OCI-LY1 (cell line): Measurements from ENCODE around the gene ASH1L.

Experiments used
- H2AFZ ChIP-seq: fragments of 200-600 bp; sonication (generic), shearing (Covaris generic); 2 replicates; pipeline ENCODE4 v1.6.0; 2014; ENCODE audit warnings: antibody characterized with exemption, mild to moderate bottlenecking, low read length
- H3F3A ChIP-seq: fragments of 200-600 bp; sonication (generic), shearing (Covaris generic); 2 replicates; pipeline ENCODE4 v1.6.0; 2014; ENCODE audit warnings: mild to moderate bottlenecking, antibody characterized with exemption, low read length, moderate library complexity; ENCODE audit not compliant: insufficient read depth
- H3K27ac ChIP-seq: fragments of 200-600 bp; sonication (generic); 2 replicates; pipeline ENCODE4 v1.5.1; 2014; ENCODE audit warnings: low read length, mixed run types, mild to moderate bottlenecking, low read depth; ENCODE audit not compliant: poor library complexity, severe bottlenecking
- H3K27me3 ChIP-seq: fragments of 200-600 bp; sonication (generic); 2 replicates; pipeline ENCODE4 v1.6.0; 2014; ENCODE audit warnings: antibody characterized with exemption, mild to moderate bottlenecking, low read length, moderate library complexity; ENCODE audit not compliant: insufficient read depth
- H3K36me3 ChIP-seq: fragments of 200-600 bp; sonication (generic); 2 replicates; pipeline ENCODE4 v1.6.1; 2014; ENCODE audit warnings: mild to moderate bottlenecking, antibody characterized with exemption, low read length, moderate library complexity, mixed read lengths; ENCODE audit not compliant: insufficient read depth
- H3K4me1 ChIP-seq: fragments of 200-600 bp; sonication (generic); 2 replicates; pipeline ENCODE4 v1.5.1; 2014; ENCODE audit warnings: mild to moderate bottlenecking, low read length, moderate library complexity; ENCODE audit not compliant: insufficient read depth, severe bottlenecking
- H3K4me2 ChIP-seq: fragments of 200-600 bp; sonication (generic), shearing (Covaris generic); 2 replicates; pipeline ENCODE4 v1.6.1; 2014; ENCODE audit warnings: low read length
- H3K4me3 ChIP-seq: fragments of 200-600 bp; sonication (generic); 2 replicates; pipeline ENCODE4 v1.5.1; 2014; ENCODE audit warnings: low read length, low read depth, mild to moderate bottlenecking, mixed read lengths; ENCODE audit not compliant: poor library complexity, severe bottlenecking
- H3K79me2 ChIP-seq: fragments of 200-600 bp; shearing (Covaris generic); 2 replicates; pipeline ENCODE4 v1.6.1; 2016; ENCODE audit warnings: mixed run types, low read length, mixed read lengths; ENCODE audit not compliant: insufficient read depth
- H3K9ac ChIP-seq: fragments of 200-600 bp; sonication (generic), shearing (Covaris generic); 2 replicates; pipeline ENCODE4 v1.6.1; 2014; ENCODE audit warnings: mild to moderate bottlenecking, low read length, mixed read lengths
- H3K9me2 ChIP-seq: fragments of 200-600 bp; sonication (generic), shearing (Covaris generic); 2 replicates; pipeline ENCODE4 v1.6.1; 2014; ENCODE audit warnings: low read depth, mild to moderate bottlenecking, low read length, mixed read lengths
- H3K9me3 ChIP-seq: fragments of 200-600 bp; shearing (Covaris generic); 2 replicates; pipeline ENCODE4 v1.6.1; 2014; ENCODE audit warnings: low read length, mixed read lengths
- H4K20me1 ChIP-seq: fragments of 200-600 bp; sonication (generic), shearing (Covaris generic); 2 replicates; pipeline ENCODE4 v1.6.0; 2016; ENCODE audit warnings: mild to moderate bottlenecking, low read length; ENCODE audit not compliant: insufficient read depth
- CTCF ChIP-seq: fragments of 200-600 bp; sonication (generic), shearing (Covaris generic); IDR thresholded peaks from 2 replicates; pipeline ENCODE4 v1.5.1; 2017; ENCODE audit warnings: mild to moderate bottlenecking, antibody characterized with exemption, low read length, moderate library complexity, mixed read lengths
- EZH2 ChIP-seq: fragments of 200-600 bp; sonication (generic), shearing (Covaris generic); IDR thresholded peaks from 2 replicates; pipeline ENCODE4 v1.8.0; 2017; ENCODE audit warnings: borderline replicate concordance, mixed run types, mild to moderate bottlenecking, antibody characterized with exemption, low read length, moderate library complexity, mixed read lengths

ASH1L gene

DNA sequence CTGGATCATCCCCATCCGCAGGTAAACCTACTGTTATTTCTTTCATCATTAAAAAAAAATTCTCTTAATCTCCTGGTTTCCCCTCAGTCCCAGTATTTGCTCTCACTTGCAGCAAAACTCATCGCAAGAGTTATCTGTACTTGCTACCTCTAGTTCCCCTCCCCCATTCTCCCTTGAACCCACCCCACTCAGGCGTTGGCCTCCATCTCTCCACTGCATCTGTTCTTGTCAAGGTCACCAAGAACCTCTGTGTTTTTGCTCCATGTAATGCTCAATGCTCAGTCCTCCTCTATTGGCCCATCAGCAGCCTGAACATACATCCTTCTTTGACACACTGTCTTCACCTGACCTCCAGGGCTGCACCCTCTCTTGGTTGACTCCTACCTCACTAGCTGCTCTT, 265.9 kb downstream of the ASH1L start:
- Histone ChIP-seq H3K4me1 (peaks cover 14% of the 10 kb centered on the region), H4K20me1 (no peaks in the 10 kb centered on the region), H3K27me3 (0 out of 2 replicates have a peak, but pooled peaks cover 3% of the 10 kb centered on the region), H3K9me2 (no peaks in the 10 kb centered on the region), H3K27ac (no peak overlapping the region), H3K4me3 (no peak overlapping the region), H3K79me2 (no peaks in the 10 kb centered on the region), H3K9ac (no peak overlapping the region; the same call in 1 of the 2 replicates), H3K9me3 (no peaks in the 10 kb centered on the region), H3K36me3 (no peaks in the 10 kb centered on the region), H3F3A (no peaks in the 10 kb centered on the region), H3K4me2 (no peak overlapping the region; the same call in 1 of the 2 replicates), H2AFZ (no peak overlapping the region)
- TF ChIP-seq CTCF (no peak), EZH2 (no peak)

DNA sequence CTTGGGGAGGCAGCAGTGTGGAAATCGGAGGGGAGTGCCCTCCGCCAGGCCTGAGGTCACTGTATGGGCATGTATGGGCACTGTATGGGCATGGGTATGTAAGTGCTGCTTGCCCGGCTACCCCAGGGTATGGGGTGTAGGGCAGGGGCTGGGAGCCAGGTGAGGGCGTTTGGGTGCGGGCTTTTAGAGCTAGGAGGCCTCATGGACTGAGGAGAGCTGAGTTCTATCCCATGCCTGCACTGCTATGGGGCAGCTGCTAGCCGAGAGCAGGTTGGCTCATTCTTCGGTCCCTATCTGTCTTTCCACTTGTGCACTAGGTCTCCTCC, 266.7 kb downstream of the ASH1L start:
- Histone ChIP-seq H3K4me2 (no peak overlapping the region), H3K36me3 (no peaks in the 10 kb centered on the region), H3K9me2 (no peaks in the 10 kb centered on the region), H3F3A (no peaks in the 10 kb centered on the region), H3K9ac (no peak overlapping the region), H2AFZ (no peak overlapping the region), H3K27me3 (0 out of 2 replicates have a peak, but pooled peaks cover 3% of the 10 kb centered on the region), H3K79me2 (no peaks in the 10 kb centered on the region), H4K20me1 (no peaks in the 10 kb centered on the region), H3K4me3 (no peak overlapping the region), H3K4me1 (peaks cover 14% of the 10 kb centered on the region), H3K9me3 (no peaks in the 10 kb centered on the region), H3K27ac (no peak overlapping the region)
- no peak for TF ChIP-seq CTCF
- TF ChIP-seq EZH2 = no peak

DNA sequence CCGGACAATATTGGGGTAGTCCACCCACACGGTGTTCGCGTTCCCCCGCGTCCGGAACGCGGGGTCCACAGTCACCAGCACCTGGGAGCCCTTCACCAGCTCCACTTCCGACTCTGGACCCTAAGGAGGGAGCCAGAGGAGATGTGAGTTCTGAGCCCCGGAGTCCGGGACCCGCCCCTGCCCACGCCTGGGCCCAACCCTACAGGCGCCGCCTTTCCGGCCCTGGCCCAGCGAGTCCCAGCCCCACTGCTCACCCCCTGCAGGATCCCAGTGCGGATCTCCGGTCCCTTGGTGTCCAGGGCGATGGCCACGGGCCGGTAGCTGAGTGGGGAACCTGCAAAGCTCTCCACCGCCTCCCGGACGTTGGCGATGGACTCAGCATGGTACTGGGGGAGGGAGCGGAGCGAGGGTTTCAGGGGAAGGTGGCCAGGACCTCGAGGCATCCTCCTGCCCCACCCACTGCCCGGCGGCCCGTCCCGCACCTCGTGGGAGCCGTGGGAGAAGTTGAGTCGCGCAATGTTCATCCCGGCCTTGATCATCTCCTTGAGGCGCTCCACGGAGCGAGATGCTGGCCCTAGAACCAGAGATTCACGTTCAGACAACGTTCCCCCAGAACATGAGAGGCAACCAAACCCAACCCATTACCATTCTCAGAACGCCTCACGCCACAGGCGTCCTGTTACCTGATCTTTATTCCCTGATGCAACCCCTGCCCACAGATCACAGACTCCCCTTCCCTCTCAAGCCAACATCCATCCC, 267.2 kb downstream of the ASH1L start:
- no peak overlapping the region for H3K4me3 ChIP-seq
- no peak overlapping the region for H2AFZ ChIP-seq
- H3K27me3 ChIP-seq = 0 out of 2 replicates have a peak, but pooled peaks cover 3% of the 10 kb centered on the region
- no peak overlapping the region for H3K27ac ChIP-seq
- H3K9ac ChIP-seq = no peak overlapping the region
- no peaks in the 10 kb centered on the region for H3K9me3 ChIP-seq
- H3K36me3 ChIP-seq = no peaks in the 10 kb centered on the region
- peaks cover 14% of the 10 kb centered on the region for H3K4me1 ChIP-seq
- no peaks in the 10 kb centered on the region for H3F3A ChIP-seq
- no peaks in the 10 kb centered on the region for H3K79me2 ChIP-seq
- H4K20me1 ChIP-seq = no peaks in the 10 kb centered on the region
- no peak overlapping the region for H3K4me2 ChIP-seq
- TF ChIP-seq CTCF = no peak
- TF ChIP-seq EZH2 = no peak
- no peaks in the 10 kb centered on the region for H3K9me2 ChIP-seq
